ENCODE data around the gene PRKCD. TPM values are rescaled to one million over a fixed set of nuclear protein-coding genes. Genes with fewer than 3 reads are reported as not detected.

The PRKCD gene
- total and polyA plus RNA-seq, 2 of the 4 experiments (the other 2 are of a cell fraction): 4.3 to 19.0 TPM

DNA sequence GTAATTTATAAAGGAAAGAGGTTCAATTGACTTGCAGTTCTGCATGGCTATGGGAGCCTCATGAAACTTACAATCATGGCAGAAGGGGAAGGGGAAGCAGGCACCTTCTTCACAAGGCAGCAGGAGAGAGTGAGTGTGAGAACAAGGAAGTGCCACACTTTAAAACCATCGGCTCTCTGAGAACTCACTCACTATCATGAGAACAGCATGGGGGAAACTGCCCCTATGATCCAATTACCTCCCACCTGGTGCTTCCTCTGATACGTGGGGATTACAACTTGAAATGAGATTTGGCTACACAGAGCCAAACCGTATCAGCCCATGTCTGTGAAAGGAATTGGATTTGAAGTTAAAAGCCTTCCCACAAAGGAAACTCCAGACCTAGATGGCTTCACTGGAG is 55.7 kb downstream of the PRKCD start:
- Histone ChIP-seq H3K23ac (ENCODE audit: low read depth, low read length) (no peak overlapping the region), H2BK20ac (ENCODE audit: low read depth, low read length) (no peak overlapping the region), H3K9me1 (ENCODE audit: insufficient read depth, low read length) (no peaks in the 10 kb centered on the region), H4K8ac (ENCODE audit: low read depth in 2 of 2, low read length in 2 of 2) (no peak overlapping the region), H3K4me3 (ENCODE audit: insufficient read depth, low read depth, low read length) (no peak overlapping the region), H3K27ac (ENCODE audit: insufficient read depth, low read length) (no peak overlapping the region), H3K56ac (ENCODE audit: extremely low read depth, insufficient read depth, low read length) (no peak overlapping the region), H3K14ac (replicated peaks; ENCODE audit: low read depth, low read length) (no peak overlapping the region), H3K4me1 (ENCODE audit: control insufficient read depth, insufficient read depth, low read length) (no peaks in the 10 kb centered on the region), H2BK120ac (ENCODE audit: low read depth, low read length) (no peak overlapping the region), H2BK15ac (ENCODE audit: low read depth, low read length) (no peak overlapping the region), H2AK5ac (ENCODE audit: low read depth, low read length) (no peak overlapping the region), H4K91ac (ENCODE audit: insufficient read depth, low read depth, low read length) (no peak overlapping the region), H3K36me3 (ENCODE audit: control insufficient read depth, insufficient read depth, low read length) (no peaks in the 10 kb centered on the region), H3K9ac (ENCODE audit: low read depth, low read length) (no peak overlapping the region), H3K79me1 (ENCODE audit: low read depth in 1 of 2, low read length in 2 of 2) (no peaks in the 10 kb centered on the region), H2AK9ac (replicated peaks; ENCODE audit: low read depth, low read length, poor library complexity) (no peak overlapping the region), H2BK5ac (ENCODE audit: low read depth, low read length, poor library complexity, severe bottlenecking) (no peak overlapping the region), H4K20me1 (ENCODE audit: insufficient read depth, low read length) (no peaks in the 10 kb centered on the region), H3K4ac (ENCODE audit: low read depth, low read length) (no peak overlapping the region), H4K5ac (ENCODE audit: low read depth, low read length) (no peak overlapping the region), H3K4me2 (ENCODE audit: low read depth, low read length) (no peak overlapping the region), H3K9me3 (ENCODE audit: control insufficient read depth, insufficient read depth, low read length) (no peaks in the 10 kb centered on the region), H3K27me3 (ENCODE audit: control insufficient read depth, insufficient read depth, low read length) (no peaks in the 10 kb centered on the region), H2AFZ (replicated peaks; ENCODE audit: low read length, poor library complexity) (no peak overlapping the region), H3K18ac (ENCODE audit: low read depth, low read length) (no peak overlapping the region)
- BruUV-seq (replicated peaks): no TSS peak
- ATAC-seq (ENCODE audit: low read depth): no peak
- in situ Hi-C loops (cut with MboI; ENCODE audit: low sequenced_read_pairs) (loop anchor here (25.0 kb wide), 1 partner anchor 496 kb away; no protein-coding TSS in a partner anchor), intact Hi-C loops (cut with micrococcal nuclease) (no loop called here), dilution Hi-C loops (cut with HindIII; ENCODE audit: low sequenced_read_pairs, unreplicated experiment) (no loop called here)
- POLR2A ChIA-PET (ENCODE audit: unreplicated experiment): no interaction called here
- CTCF ChIA-PET: no interaction called here
- no CpG with 5 or more reads among the region's 3 CpGs for WGBS, 2 experiments (ENCODE audit: extremely low coverage in 2 of 2, insufficient read length in 1 of 2)
- TF ChIP-seq RFX5 (IDR thresholded peaks at IDR 0.05; ENCODE audit: low read depth, low read length) (no peak), CEBPB (IDR thresholded peaks at IDR 0.05; ENCODE audit: low read depth, low read length) (no peak), POLR2A (IDR thresholded peaks at IDR 0.05; ENCODE audit: low read depth, low read length) (no peak), CHD1 (IDR thresholded peaks at IDR 0.05; ENCODE audit: low read depth, low read length) (no peak), MAZ (IDR thresholded peaks at IDR 0.05; ENCODE audit: borderline replicate concordance, low read depth, low read length) (no peak), RCOR1 (IDR thresholded peaks at IDR 0.05; ENCODE audit: insufficient replicate concordance, low read length) (no peak), NFE2L2 (IDR thresholded peaks at IDR 0.05; ENCODE audit: low read depth, low read length) (no peak), SMC3 (IDR thresholded peaks at IDR 0.05; ENCODE audit: low read depth, low read length) (no peak), MXI1 (IDR thresholded peaks at IDR 0.05; ENCODE audit: borderline replicate concordance, low read depth, low read length) (no peak), MAFK (IDR thresholded peaks at IDR 0.05; ENCODE audit: low read depth, low read length) (no peak)
- TF ChIP-seq, protein P1, sequence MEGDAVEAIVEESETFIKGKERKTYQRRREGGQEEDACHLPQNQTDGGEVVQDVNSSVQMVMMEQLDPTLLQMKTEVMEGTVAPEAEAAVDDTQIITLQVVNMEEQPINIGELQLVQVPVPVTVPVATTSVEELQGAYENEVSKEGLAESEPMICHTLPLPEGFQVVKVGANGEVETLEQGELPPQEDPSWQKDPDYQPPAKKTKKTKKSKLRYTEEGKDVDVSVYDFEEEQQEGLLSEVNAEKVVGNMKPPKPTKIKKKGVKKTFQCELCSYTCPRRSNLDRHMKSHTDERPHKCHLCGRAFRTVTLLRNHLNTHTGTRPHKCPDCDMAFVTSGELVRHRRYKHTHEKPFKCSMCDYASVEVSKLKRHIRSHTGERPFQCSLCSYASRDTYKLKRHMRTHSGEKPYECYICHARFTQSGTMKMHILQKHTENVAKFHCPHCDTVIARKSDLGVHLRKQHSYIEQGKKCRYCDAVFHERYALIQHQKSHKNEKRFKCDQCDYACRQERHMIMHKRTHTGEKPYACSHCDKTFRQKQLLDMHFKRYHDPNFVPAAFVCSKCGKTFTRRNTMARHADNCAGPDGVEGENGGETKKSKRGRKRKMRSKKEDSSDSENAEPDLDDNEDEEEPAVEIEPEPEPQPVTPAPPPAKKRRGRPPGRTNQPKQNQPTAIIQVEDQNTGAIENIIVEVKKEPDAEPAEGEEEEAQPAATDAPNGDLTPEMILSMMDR (conservative IDR thresholded peaks at IDR 0.05; ENCODE audit: low read depth, low read length): no peak
- TF ChIP-seq, protein P2, sequence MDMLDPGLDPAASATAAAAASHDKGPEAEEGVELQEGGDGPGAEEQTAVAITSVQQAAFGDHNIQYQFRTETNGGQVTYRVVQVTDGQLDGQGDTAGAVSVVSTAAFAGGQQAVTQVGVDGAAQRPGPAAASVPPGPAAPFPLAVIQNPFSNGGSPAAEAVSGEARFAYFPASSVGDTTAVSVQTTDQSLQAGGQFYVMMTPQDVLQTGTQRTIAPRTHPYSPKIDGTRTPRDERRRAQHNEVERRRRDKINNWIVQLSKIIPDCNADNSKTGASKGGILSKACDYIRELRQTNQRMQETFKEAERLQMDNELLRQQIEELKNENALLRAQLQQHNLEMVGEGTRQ (IDR thresholded peaks at IDR 0.05; ENCODE audit: low read depth, low read length): no peak
- DNase-seq: no peak

Measured in IMR-90 (cell line).